Right lobe of liver (tissue), 6 donors: ENCODE data around the gene MRPL19. TPM values are rescaled to one million over a fixed set of nuclear protein-coding genes. Genes with fewer than 3 reads are reported as not detected.

Experiments
- ATAC-seq, 4 donors: fragments of 200-7000 bp; cut with Tn5 transposase; one replicate each; pipeline ENCODE4 v1.9.1; 2020; ENCODE audit warnings: mild to moderate bottlenecking in 4 of 4, moderate library complexity in 4 of 4
- DNase-seq, 3 donors: peaks; one replicate each; pipeline ENCODE4 v3.0.0-alpha.2; 2020
- H3K27ac ChIP-seq, 3 donors: fragments of 200-600 bp; one replicate each; pipeline ENCODE4 v1.8.0; 2022
- H3K27me3 ChIP-seq, 2 donors: fragments of 200-600 bp; one replicate each; pipeline ENCODE4 v1.8.0; 2022
- H3K36me3 ChIP-seq, 4 donors: fragments of 200-600 bp; sonication (generic) in 1 of 4; one replicate each; pipeline versions ENCODE4 v1.5.1 to v1.8.0; 2017 to 2022; ENCODE audit warnings: control low read depth in 1 of 4
- H3K4me1 ChIP-seq, 4 donors: fragments of 200-600 bp; sonication (generic) in 1 of 4; one replicate each; pipeline versions ENCODE4 v1.5.1 to v1.8.0; 2017 to 2022; ENCODE audit warnings: control low read depth in 1 of 4
- H3K4me3 ChIP-seq, 3 donors: fragments of 200-600 bp; one replicate each; pipeline ENCODE4 v1.8.0; 2022
- H3K9me3 ChIP-seq, 4 donors: fragments of 200-600 bp; sonication (generic) in 1 of 4; one replicate each; pipeline versions ENCODE4 v1.5.1 to v1.8.0; 2017 to 2022; ENCODE audit warnings: control low read depth in 1 of 4
- POLR2A ChIP-seq: fragments of 450-650 bp; IDR thresholded peaks from one replicate; pipeline ENCODE4 v1.6.1; 2017; ENCODE audit warnings: antibody characterized with exemption, mild to moderate bottlenecking
- WGBS: methylation state at CpG from one replicate; pipeline ENCODE4 v1.1.6; 2018; ENCODE audit warnings: low coverage, low lambda C conversion rate; ENCODE audit not compliant: insufficient coverage; ENCODE audit errors: missing lambda C conversion rate; 5-methylcytosine and 5-hydroxymethylcytosine counted together
- intact Hi-C, 2 donors: fragments of 100-400 bp; cut with DNase I; formaldehyde crosslinking; loops; one replicate each; pipeline versions ENCODE4 v1.11.2 to v1.14.1; 2022
- small RNA-seq, 2 experiments: library from RNA; depleted of rRNA; stranded (forward); fragments of <200 nt; gene quantifications; one replicate each; pipeline ENCODE3, GENCODE V24; 2016
- total RNA-seq, 6 experiments: library from RNA; depleted of rRNA in 2 of 6; stranded (reverse); fragments of >200 nt in 2 of 6; fragmentation: NEBNext Ultra II Directional in 3 of 6; extraction: Animal tissue kit (Norgen Biotek cat#: 25700) in 3 of 6; gene quantifications; one replicate each; pipeline versions ENCODE4 v1.1.0 to v1.2.4, GENCODE V29; 2016 to 2023
- TF ChIP-seq, protein P1 (sequence below), 4 donors: fragments of 200-600 bp in 3 of 4; fragments of 450-650 bp in 1 of 4; IDR thresholded peaks; one replicate each; pipeline versions ENCODE4 v1.5.1 to v1.8.0; 2016 to 2022; ENCODE audit warnings: antibody characterized with exemption in 4 of 4, mild to moderate bottlenecking in 2 of 4
- donor health status: DM: no; HTN: yes; CAD: no.
- donor health status: DM: no; HTN: no; CAD: no.
- donor health status: DM: no; HTN: no; CAD: no.
- donor health status: DM: no; HTN: yes; CAD: no.
- donor health status: DM: no; HTN: yes; CAD: no.

Gene MRPL19
- total RNA-seq, 6 experiments from 2014 or later: 41.4 to 50.2 (median 44.0) TPM

DNA sequence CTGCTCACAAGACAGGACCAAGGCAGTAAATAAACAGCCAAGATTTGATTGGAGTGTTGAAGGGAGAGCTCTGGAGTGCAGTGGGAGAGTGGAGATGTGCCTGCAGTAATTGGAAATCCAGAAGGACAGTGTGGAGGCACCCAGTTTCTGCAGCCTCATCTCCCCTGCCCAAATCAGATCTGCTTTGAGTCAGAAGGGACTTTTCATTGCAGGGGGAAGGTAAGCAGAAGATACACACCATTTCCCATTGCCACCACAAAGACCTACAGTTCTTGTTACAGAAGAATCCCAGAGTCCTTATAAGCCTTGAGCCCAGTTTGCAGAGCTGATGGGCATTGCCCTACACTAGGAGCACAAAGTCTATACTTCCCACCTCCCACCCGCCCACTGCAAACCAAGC, 91.4 kb downstream of the MRPL19 start:
- DNase-seq: no peak
- intact Hi-C loops: no loop called here
- no peaks in the 10 kb centered on the region for H3K27me3 ChIP-seq
- no peak for ATAC-seq
- WGBS: 100% methylated on average over 1 of the region's 1 CpG
- H3K27ac ChIP-seq: no peak overlapping the region
- H3K4me1 ChIP-seq: no peaks in the 10 kb centered on the region
- H3K4me3 ChIP-seq: no peak overlapping the region
- no peaks in the 10 kb centered on the region for H3K36me3 ChIP-seq
- no peaks in the 10 kb centered on the region for H3K9me3 ChIP-seq
- TF ChIP-seq, protein P1, sequence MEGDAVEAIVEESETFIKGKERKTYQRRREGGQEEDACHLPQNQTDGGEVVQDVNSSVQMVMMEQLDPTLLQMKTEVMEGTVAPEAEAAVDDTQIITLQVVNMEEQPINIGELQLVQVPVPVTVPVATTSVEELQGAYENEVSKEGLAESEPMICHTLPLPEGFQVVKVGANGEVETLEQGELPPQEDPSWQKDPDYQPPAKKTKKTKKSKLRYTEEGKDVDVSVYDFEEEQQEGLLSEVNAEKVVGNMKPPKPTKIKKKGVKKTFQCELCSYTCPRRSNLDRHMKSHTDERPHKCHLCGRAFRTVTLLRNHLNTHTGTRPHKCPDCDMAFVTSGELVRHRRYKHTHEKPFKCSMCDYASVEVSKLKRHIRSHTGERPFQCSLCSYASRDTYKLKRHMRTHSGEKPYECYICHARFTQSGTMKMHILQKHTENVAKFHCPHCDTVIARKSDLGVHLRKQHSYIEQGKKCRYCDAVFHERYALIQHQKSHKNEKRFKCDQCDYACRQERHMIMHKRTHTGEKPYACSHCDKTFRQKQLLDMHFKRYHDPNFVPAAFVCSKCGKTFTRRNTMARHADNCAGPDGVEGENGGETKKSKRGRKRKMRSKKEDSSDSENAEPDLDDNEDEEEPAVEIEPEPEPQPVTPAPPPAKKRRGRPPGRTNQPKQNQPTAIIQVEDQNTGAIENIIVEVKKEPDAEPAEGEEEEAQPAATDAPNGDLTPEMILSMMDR (IDR thresholded peaks at IDR 0.05): no peak
- no peak for TF ChIP-seq POLR2A

Small RNA genes lying within 50 kb of the gene (small RNA-seq; reads per million reads assigned to genes)
- 0 reads per million in 2 experiments for gene RF00012

Other genes with a start within 250 kb of the MRPL19 start
- gene EVA1A, start 85.8 kb upstream of the MRPL19 start, total RNA-seq: 100 to 1,000 TPM in 2 of 6 experiments, 10 to 100 TPM in 4; 30.6 to 125 (median 74.5) TPM
- 10 to 100 TPM; 10.9 to 21.6 (median 16.5) TPM for gene GCFC2, start 64.1 kb downstream of the MRPL19 start, total RNA-seq